NB4 (cell line): ENCODE results near the gene KCNK13.

Experiments used
- MAX ChIP-seq: IDR thresholded peaks from 2 replicates; pipeline ENCODE4 v1.6.1; 2011; ENCODE audit warnings: low read depth, low read length
- MYC ChIP-seq: IDR thresholded peaks from 2 replicates; pipeline ENCODE4 v1.6.1; 2011; ENCODE audit warnings: low read depth, low read length
- POLR2A ChIP-seq: IDR thresholded peaks from 2 replicates; pipeline ENCODE4 v1.6.1; 2011; ENCODE audit warnings: mild to moderate bottlenecking; ENCODE audit not compliant: insufficient read length; ENCODE audit errors: extremely low read depth
- TF ChIP-seq, protein P1 (sequence below): IDR thresholded peaks from one replicate; pipeline ENCODE4 v1.5.1; 2012; ENCODE audit warnings: low read depth, low read length

DNA sequence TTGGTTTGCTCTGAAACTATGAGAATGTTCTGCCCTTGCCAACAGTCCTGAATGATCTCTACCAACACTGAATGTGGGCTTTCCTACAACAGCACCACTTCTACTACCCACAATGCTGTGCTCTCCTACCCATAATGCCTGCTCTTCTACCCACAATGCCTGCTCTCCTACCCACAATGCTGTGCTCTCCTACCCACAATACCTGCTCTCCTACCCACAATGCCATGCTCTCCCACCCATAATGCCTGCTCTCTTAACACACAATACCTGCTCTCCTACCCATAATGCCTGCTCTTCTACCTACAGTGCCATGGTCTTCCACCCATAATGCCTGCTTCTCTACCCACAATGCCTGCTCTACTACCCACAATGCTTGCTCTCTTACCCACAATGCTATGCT is 92.3 kb downstream of the KCNK13 start:
- TF ChIP-seq, protein P1, sequence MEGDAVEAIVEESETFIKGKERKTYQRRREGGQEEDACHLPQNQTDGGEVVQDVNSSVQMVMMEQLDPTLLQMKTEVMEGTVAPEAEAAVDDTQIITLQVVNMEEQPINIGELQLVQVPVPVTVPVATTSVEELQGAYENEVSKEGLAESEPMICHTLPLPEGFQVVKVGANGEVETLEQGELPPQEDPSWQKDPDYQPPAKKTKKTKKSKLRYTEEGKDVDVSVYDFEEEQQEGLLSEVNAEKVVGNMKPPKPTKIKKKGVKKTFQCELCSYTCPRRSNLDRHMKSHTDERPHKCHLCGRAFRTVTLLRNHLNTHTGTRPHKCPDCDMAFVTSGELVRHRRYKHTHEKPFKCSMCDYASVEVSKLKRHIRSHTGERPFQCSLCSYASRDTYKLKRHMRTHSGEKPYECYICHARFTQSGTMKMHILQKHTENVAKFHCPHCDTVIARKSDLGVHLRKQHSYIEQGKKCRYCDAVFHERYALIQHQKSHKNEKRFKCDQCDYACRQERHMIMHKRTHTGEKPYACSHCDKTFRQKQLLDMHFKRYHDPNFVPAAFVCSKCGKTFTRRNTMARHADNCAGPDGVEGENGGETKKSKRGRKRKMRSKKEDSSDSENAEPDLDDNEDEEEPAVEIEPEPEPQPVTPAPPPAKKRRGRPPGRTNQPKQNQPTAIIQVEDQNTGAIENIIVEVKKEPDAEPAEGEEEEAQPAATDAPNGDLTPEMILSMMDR, result no peak
- TF ChIP-seq MYC, result no peak
- TF ChIP-seq POLR2A, result no peak
- no peak for TF ChIP-seq MAX
